CD14-positive monocyte (primary cell): Measurements from ENCODE around the gene ITGA3. TPM values are rescaled to one million over a fixed set of nuclear protein-coding genes. Genes with fewer than 3 reads are reported as not detected.

Experiments used
- DNase-seq, 3 donors: peaks; one replicate each; pipeline ENCODE4 v3.0.0-alpha.2; 2011 to 2022
- H2AFZ ChIP-seq: 2 replicates; pipeline ENCODE4 v1.6.0; 2012; ENCODE audit warnings: mild to moderate bottlenecking, low read depth, low read length, inconsistent platforms; ENCODE audit not compliant: insufficient read depth, poor library complexity, severe bottlenecking
- H3K27ac ChIP-seq, 2 donors: 1 replicate in 1 of 2; 2 replicates in 1 of 2; pipeline ENCODE4 v1.5.1; 2012 to 2013; ENCODE audit warnings: low read length in 2 of 2, control low read depth in 1 of 2, inconsistent platforms in 1 of 2, low read depth in 1 of 2, mild to moderate bottlenecking in 1 of 2
- H3K27me3 ChIP-seq, 2 donors: one replicate each; pipeline versions ENCODE4 v1.6.0 to v1.6.1; 2011 to 2013; ENCODE audit warnings: low read length in 2 of 2; ENCODE audit not compliant: control insufficient read depth in 2 of 2, insufficient read depth in 2 of 2
- H3K36me3 ChIP-seq, 2 donors: replicated peaks in 1 of 2; 1 replicate in 1 of 2; 2 replicates in 1 of 2; pipeline versions ENCODE4 v1.5.1 to v1.6.1; 2012 to 2013; ENCODE audit warnings: low read length in 2 of 2, control low read depth in 1 of 2, inconsistent platforms in 1 of 2, mild to moderate bottlenecking in 1 of 2; ENCODE audit not compliant: insufficient read depth in 2 of 2, control insufficient read depth in 1 of 2
- H3K4me1 ChIP-seq, 2 donors: 1 replicate in 1 of 2; 2 replicates in 1 of 2; pipeline versions ENCODE4 v1.5.1 to v1.6.1; 2012 to 2013; ENCODE audit warnings: low read length in 2 of 2, control low read depth in 1 of 2, inconsistent platforms in 1 of 2, mild to moderate bottlenecking in 1 of 2, moderate library complexity in 1 of 2; ENCODE audit not compliant: insufficient read depth in 2 of 2, control insufficient read depth in 1 of 2
- H3K4me2 ChIP-seq: replicated peaks from 2 replicates; pipeline ENCODE3; 2012; ENCODE audit warnings: low read length, moderate library complexity, mild to moderate bottlenecking; ENCODE audit not compliant: poor library complexity, severe bottlenecking; ENCODE audit errors: extremely low read depth
- H3K4me3 ChIP-seq, 3 experiments: fragments of 200-600 bp in 1 of 3; sonication (generic) in 1 of 3; replicated peaks in 1 of 3; 1 replicate in 2 of 3; 2 replicates in 1 of 3; pipeline ENCODE4 v1.5.1; 2011 to 2013; ENCODE audit warnings: low read length in 3 of 3, mild to moderate bottlenecking in 3 of 3, control low read depth in 2 of 3, low read depth in 2 of 3, inconsistent platforms in 1 of 3, moderate library complexity in 1 of 3
- H3K79me2 ChIP-seq: 2 replicates; pipeline ENCODE4 v1.6.0; 2012; ENCODE audit warnings: mild to moderate bottlenecking, control low read depth, inconsistent platforms, low read length, moderate library complexity; ENCODE audit not compliant: insufficient read depth
- H3K9ac ChIP-seq: 2 replicates; pipeline ENCODE4 v1.6.0; 2017; ENCODE audit warnings: low read length, mild to moderate bottlenecking; ENCODE audit not compliant: insufficient read depth, poor library complexity, severe bottlenecking
- H3K9me3 ChIP-seq, 2 donors: replicated peaks in 1 of 2; 1 replicate in 1 of 2; 2 replicates in 1 of 2; pipeline versions ENCODE4 v1.5.1 to v1.6.1; 2012 to 2013; ENCODE audit warnings: low read length in 2 of 2, control low read depth in 1 of 2; ENCODE audit not compliant: control insufficient read depth in 1 of 2, insufficient read depth in 1 of 2
- H4K20me1 ChIP-seq: 2 replicates; pipeline ENCODE4 v1.6.0; 2012; ENCODE audit warnings: mild to moderate bottlenecking, low read length, control low read depth, moderate library complexity; ENCODE audit not compliant: insufficient read depth
- H3K27ac Mint-ChIP-seq, 7 donors: one replicate each; pipeline ENCODE4 v1.8.0; 2020; ENCODE audit warnings: mild to moderate bottlenecking in 7 of 7, mixed read lengths in 7 of 7, moderate library complexity in 6 of 7, inconsistent platforms in 2 of 7
- H3K27me3 Mint-ChIP-seq, 3 donors: one replicate each; pipeline ENCODE4 v1.8.0; 2021 to 2022; ENCODE audit warnings: low read depth in 3 of 3, mild to moderate bottlenecking in 3 of 3, mixed read lengths in 3 of 3, moderate library complexity in 3 of 3, inconsistent platforms in 1 of 3
- H3K36me3 Mint-ChIP-seq, 2 donors: one replicate each; pipeline ENCODE4 v1.8.0; 2020; ENCODE audit warnings: mixed read lengths in 2 of 2, inconsistent platforms in 1 of 2, mild to moderate bottlenecking in 1 of 2
- H3K4me1 Mint-ChIP-seq: one replicate; pipeline ENCODE4 v1.8.0; 2020; ENCODE audit warnings: mild to moderate bottlenecking, mixed read lengths
- H3K4me3 Mint-ChIP-seq, 2 donors: one replicate each; pipeline ENCODE4 v1.8.0; 2020; ENCODE audit warnings: mild to moderate bottlenecking in 2 of 2, mixed read lengths in 2 of 2, moderate library complexity in 1 of 2
- H3K9me3 Mint-ChIP-seq, 7 donors: one replicate each; pipeline ENCODE4 v1.8.0; 2020 to 2022; ENCODE audit warnings: mixed read lengths in 7 of 7, mild to moderate bottlenecking in 6 of 7, moderate library complexity in 6 of 7, inconsistent platforms in 2 of 7
- CTCF ChIP-seq: fragments of 200-600 bp; IDR thresholded peaks from one replicate; pipeline ENCODE4 v1.8.0; 2022; ENCODE audit warnings: antibody characterized with exemption, mild to moderate bottlenecking
- WGBS: methylation state at CpG from one replicate; pipeline ENCODE4 v1.1.5; 2013; ENCODE audit warnings: missing lambda C conversion rate; ENCODE audit not compliant: insufficient coverage; 5-methylcytosine and 5-hydroxymethylcytosine counted together
- intact Hi-C, 2 donors: fragments of 100-400 bp; cut with micrococcal nuclease; formaldehyde crosslinking; loops; one replicate each; pipeline versions ENCODE4 v1.15.0 to v1.15.1; 2023
- polyA plus RNA-seq, 3 donors: library from polyadenylated mRNA; depleted of rRNA in 1 of 3; unstranded in 2 of 3; stranded (reverse) in 1 of 3; fragments of 300-500 nt in 2 of 3; fragments of >200 nt in 1 of 3; fragmentation: Illumina TruSeq in 2 of 3; gene quantifications; 1 replicate in 2 of 3; 2 replicates in 1 of 3; pipeline ENCODE4 v1.2.3, GENCODE V29; 2012 to 2021

The ITGA3 gene
- polyA plus RNA-seq, 3 donors, result 0.31 to 0.36 TPM; not detected in 1

GRCh38 chr17:50097926-50098325, 42.0 kb downstream of the ITGA3 start:
- peaks cover 27 to 43% of the 10 kb centered on the region in 2 donors for H3K36me3 Mint-ChIP-seq
- 94% methylated on average over 4 of the region's 4 CpGs for WGBS

GRCh38 chr17:50098583-50098982, 42.7 kb downstream of the ITGA3 start:
- peaks cover 16 to 23% of the 10 kb centered on the region in 2 donors for H3K4me1 ChIP-seq
- WGBS, result 95% methylated on average over 2 of the region's 4 CpGs

More at GRCh38 chr17:50097926-50098325, 42.0 kb downstream of the ITGA3 start:
- Histone ChIP-seq H3K9me3 (no peaks in the 10 kb centered on the region), H3K4me2 (no peak overlapping the region), H4K20me1 (no peaks in the 10 kb centered on the region), H3K79me2 (peaks cover 7% of the 10 kb centered on the region), H2AFZ (no peak overlapping the region), H3K36me3 (peaks cover 15 to 18% of the 10 kb centered on the region in 2 donors), H3K27ac (no peak overlapping the region), H3K4me1 (peaks cover 16 to 23% of the 10 kb centered on the region in 2 donors), H3K4me3 (no peak overlapping the region), H3K27me3 (no peaks in the 10 kb centered on the region), H3K9ac (no peak overlapping the region)
- TF ChIP-seq CTCF, result no peak
- no peak for DNase-seq
- peaks cover 1 to 4% (median 3%) of the 10 kb centered on the region in 3 donors for H3K27me3 Mint-ChIP-seq
- peaks cover 24% of the 10 kb centered on the region for H3K4me1 Mint-ChIP-seq
- intact Hi-C loops, result no loop called here
- no peaks in the 10 kb centered on the region for H3K9me3 Mint-ChIP-seq
- no peak overlapping the region for H3K4me3 Mint-ChIP-seq
- no peak overlapping the region for H3K27ac Mint-ChIP-seq

More at GRCh38 chr17:50098583-50098982, 42.7 kb downstream of the ITGA3 start:
- no peaks in the 10 kb centered on the region for H3K9me3 ChIP-seq
- Mint-ChIP-seq H3K4me1 (peaks cover 24% of the 10 kb centered on the region), H3K27me3 (peaks cover 1 to 3% (median 1%) of the 10 kb centered on the region in 3 donors), H3K9me3 (no peaks in the 10 kb centered on the region), H3K36me3 (peaks cover 27 to 46% of the 10 kb centered on the region in 2 donors), H3K27ac (no peak overlapping the region), H3K4me3 (no peak overlapping the region)
- H3K27me3 ChIP-seq, result no peaks in the 10 kb centered on the region
- H3K27ac ChIP-seq, result no peak overlapping the region
- H3K4me3 ChIP-seq, result no peak overlapping the region
- no peak for TF ChIP-seq CTCF
- no peak overlapping the region for H3K9ac ChIP-seq
- H3K79me2 ChIP-seq, result peaks cover 7% of the 10 kb centered on the region
- intact Hi-C loops, result no loop called here
- H3K4me2 ChIP-seq, result no peak overlapping the region
- no peaks in the 10 kb centered on the region for H4K20me1 ChIP-seq
- DNase-seq, result no peak
- peaks cover 15 to 18% of the 10 kb centered on the region in 2 donors for H3K36me3 ChIP-seq
- H2AFZ ChIP-seq, result no peak overlapping the region
